Astrocyte of the cerebellum (primary cell): ENCODE results near the gene CTNNA2.

ENCODE experiments used
- DNase-seq: peaks from one replicate; pipeline ENCODE4 v3.0.0-alpha.2; 2011; ENCODE audit warnings: low read depth
- H3K4me3 ChIP-seq: 2 replicates; pipeline ENCODE4 v1.5.1; 2011; ENCODE audit warnings: mild to moderate bottlenecking, low read depth, low read length, moderate library complexity
- in situ Hi-C: cut with HindIII; loops from 2 replicates; pipeline ENCODE4 v1.10.0; 2017; ENCODE audit warnings: low sequenced_read_pairs
- TF ChIP-seq, protein P1 (sequence below): IDR thresholded peaks from 2 replicates; pipeline ENCODE4 v1.5.1; 2012; ENCODE audit warnings: low read length, low read depth, moderate library complexity, mild to moderate bottlenecking; ENCODE audit errors: missing control alignments

Gene CTNNA2

DNA sequence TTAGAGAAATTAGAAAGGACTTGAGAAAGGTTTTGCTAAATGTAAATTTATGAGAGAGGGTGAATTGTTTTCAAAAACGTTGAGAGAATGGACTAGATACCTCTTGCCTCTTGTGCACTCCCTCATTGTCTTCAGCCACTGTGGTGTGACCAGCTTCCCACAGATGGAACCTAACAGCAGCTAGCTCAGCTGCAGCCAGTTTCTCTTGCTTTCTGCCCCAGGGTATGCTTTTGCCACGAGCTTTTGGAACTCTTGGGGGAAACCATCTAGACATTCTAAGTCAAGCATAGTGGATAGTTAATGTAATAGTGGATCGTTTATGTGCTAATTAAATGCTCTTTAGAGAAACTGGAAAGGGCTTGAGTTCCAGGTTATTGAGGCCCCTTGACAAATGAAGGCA lies 288.2 kb downstream of the CTNNA2 start:
- H3K4me3 ChIP-seq: no peak overlapping the region
- in situ Hi-C loops: no loop called here
- TF ChIP-seq, protein P1, sequence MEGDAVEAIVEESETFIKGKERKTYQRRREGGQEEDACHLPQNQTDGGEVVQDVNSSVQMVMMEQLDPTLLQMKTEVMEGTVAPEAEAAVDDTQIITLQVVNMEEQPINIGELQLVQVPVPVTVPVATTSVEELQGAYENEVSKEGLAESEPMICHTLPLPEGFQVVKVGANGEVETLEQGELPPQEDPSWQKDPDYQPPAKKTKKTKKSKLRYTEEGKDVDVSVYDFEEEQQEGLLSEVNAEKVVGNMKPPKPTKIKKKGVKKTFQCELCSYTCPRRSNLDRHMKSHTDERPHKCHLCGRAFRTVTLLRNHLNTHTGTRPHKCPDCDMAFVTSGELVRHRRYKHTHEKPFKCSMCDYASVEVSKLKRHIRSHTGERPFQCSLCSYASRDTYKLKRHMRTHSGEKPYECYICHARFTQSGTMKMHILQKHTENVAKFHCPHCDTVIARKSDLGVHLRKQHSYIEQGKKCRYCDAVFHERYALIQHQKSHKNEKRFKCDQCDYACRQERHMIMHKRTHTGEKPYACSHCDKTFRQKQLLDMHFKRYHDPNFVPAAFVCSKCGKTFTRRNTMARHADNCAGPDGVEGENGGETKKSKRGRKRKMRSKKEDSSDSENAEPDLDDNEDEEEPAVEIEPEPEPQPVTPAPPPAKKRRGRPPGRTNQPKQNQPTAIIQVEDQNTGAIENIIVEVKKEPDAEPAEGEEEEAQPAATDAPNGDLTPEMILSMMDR: no peak
- DNase-seq: no peak

DNA sequence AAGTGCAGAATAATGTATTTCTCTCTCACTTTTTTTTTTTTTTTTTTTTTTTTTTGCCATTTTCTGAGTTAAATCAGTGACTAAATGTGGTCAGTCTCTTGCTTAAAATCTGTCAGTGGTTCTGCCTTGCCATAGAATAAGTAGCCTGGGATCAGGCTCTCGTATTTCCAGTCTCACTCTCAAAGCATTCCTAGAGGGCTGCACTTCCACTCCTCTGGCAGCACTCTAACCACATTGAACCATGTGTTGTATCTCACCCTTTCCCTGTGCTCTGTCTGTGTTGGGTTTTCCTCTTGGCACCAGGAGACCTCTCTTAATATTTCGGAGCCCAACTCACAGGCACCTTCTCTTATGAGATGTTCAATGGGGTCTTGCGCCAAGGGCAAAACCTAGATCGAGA lies 304.4 kb downstream of the CTNNA2 start:
- DNase-seq: no peak
- in situ Hi-C loops: no loop called here
- TF ChIP-seq, protein P1: no peak
- no peak overlapping the region for H3K4me3 ChIP-seq

DNA sequence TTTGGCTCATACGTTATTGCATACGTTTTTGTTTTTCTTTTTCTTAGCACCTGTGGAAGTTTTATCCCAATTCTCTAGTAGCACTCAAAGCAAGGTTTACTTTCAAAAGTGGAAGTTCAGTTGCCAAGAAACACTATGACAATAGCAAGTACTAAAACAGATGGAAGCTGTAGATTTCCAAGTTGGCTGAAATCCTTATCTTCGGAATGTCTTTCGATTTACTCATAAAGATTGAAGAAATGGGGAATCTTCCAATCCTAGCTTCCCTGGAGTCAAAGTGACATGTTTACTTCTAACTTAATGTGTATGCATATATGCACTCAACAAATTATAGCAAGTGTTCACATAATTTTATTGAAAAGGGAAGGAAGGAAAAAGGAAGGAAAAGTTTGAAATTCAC lies 307.4 kb downstream of the CTNNA2 start:
- H3K4me3 ChIP-seq: no peak overlapping the region
- TF ChIP-seq, protein P1: no peak
- DNase-seq: no peak
- in situ Hi-C loops: no loop called here

DNA sequence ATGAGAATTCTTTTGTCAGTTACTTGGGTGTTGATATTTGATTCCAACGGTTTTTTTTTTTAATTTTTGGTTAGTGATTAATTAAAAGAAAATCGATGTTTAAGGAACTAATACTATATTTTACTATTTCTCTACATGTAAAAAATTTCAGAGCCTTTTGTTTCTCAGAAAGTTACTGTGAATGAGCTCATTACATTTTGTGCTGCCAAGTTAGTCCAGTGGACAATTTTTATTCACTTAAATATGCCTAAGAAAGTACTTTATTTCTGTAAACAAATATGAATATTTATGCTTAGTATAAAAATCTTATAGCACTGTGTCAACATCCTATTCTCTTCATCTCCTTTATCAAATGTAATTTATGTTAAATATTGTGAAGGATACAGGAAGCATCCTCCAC lies 309.3 kb downstream of the CTNNA2 start:
- TF ChIP-seq, protein P1: no peak
- DNase-seq: no peak
- in situ Hi-C loops: no loop called here
- H3K4me3 ChIP-seq: no peak overlapping the region

DNA sequence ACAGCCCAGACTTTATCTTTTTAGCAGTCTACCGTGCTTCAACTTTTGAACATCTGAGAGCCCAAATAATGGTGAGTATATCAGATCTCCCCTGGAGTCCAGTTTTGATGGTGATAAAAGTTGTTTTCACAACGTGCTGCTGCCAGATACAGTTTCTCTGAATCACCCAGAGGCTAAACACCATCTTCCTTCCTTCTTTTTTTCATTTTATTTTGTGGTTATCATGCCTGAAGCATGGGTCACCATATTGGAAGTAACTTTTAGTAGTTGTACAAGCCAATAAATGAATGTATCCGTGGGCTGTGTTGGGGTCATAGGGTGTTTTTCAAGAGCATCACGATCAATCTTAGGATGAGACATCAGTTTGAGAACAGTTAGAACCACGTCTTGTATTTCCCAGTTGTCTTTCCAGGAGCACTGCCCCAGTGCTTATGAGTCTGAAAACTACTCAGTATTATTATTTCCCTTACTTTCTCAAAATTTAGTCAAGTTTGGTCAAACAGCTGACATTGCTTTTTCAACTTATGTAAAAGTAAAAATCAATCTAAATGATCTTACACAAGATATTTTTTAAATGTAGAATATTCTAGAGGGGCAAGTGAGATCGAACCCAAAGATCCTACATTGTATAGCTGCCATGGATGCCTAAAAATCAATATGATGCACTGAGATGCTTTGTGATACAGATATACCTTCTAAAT lies 311.4 kb downstream of the CTNNA2 start:
- in situ Hi-C loops: no loop called here
- no peak for DNase-seq
- H3K4me3 ChIP-seq: no peak overlapping the region
- TF ChIP-seq, protein P1: no peak

DNA sequence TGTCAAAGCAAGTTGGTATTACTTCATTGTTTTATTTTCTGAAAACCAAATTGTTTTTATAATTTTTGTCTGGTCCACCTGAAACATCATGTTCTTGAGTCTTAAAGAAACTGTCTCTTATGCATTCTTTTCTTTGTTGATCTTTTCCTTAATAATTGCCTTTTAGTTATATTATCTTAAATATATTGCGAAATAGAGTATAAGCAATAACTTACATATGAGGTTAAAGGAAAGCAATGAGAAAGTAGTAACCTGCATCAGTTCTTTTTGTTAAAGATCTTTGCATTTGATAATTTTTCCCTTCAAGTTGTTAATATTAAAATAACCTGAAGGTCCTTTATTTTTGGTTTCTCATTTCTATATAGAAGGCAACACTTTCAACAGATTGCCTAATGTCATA lies 315.0 kb downstream of the CTNNA2 start:
- TF ChIP-seq, protein P1: no peak
- H3K4me3 ChIP-seq: no peak overlapping the region
- no peak for DNase-seq
- in situ Hi-C loops: no loop called here

DNA sequence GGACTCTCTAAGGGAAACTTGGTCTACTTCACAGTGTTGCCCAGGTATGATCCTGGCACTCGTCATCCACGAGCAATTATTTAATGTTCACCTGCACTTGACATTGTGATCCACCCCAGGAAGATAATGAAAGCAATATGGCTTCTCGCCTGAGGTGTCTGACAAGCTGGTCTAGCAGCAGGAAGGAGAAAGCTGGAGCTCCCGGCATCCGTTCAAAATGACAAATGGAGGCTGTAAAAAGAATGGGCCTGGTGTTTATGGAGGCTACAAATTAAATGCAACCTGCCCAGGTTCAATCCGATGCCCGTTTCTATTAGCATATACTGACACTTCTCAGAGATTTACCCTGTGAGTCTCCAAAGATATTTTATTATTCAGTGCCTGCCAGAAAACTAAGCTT lies 317.6 kb downstream of the CTNNA2 start:
- TF ChIP-seq, protein P1: no peak
- no peak for DNase-seq
- in situ Hi-C loops: no loop called here
- no peak overlapping the region for H3K4me3 ChIP-seq
